ENCODE data around the gene PGA3.

GRCh38 chr11:61198361-61198760 is 5.0 kb upstream of the PGA3 start:
- TF ChIP-seq POLR2A (IDR thresholded peaks at IDR 0.05) (no peak), CTCF (IDR thresholded peaks at IDR 0.05) (no peak)

All from heart left ventricle (tissue), 13 donors.